Nephron progenitor cell (in vitro differentiated cells): ENCODE data around the gene ZNF785.

Experiments used
- DNase-seq: peaks from one replicate; pipeline ENCODE4 v3.0.0; 2021
- H3K27ac Mint-ChIP-seq: 2 replicates; pipeline ENCODE4 v1.8.0; 2021; ENCODE audit warnings: mild to moderate bottlenecking, moderate library complexity, mixed read lengths
- H3K27me3 Mint-ChIP-seq: 2 replicates; pipeline ENCODE4 v1.8.0; 2021; ENCODE audit warnings: mild to moderate bottlenecking, low read depth, mixed read lengths; ENCODE audit not compliant: poor library complexity
- H3K36me3 Mint-ChIP-seq: 2 replicates; pipeline ENCODE4 v1.8.0; 2021; ENCODE audit warnings: low read depth, mixed read lengths
- H3K4me1 Mint-ChIP-seq: 2 replicates; pipeline ENCODE4 v1.8.0; 2021; ENCODE audit warnings: mixed read lengths
- H3K4me3 Mint-ChIP-seq: 2 replicates; pipeline ENCODE4 v1.8.0; 2021; ENCODE audit warnings: mild to moderate bottlenecking, moderate library complexity, mixed read lengths
- H3K9me3 Mint-ChIP-seq: 2 replicates; pipeline ENCODE4 v1.8.0; 2021; ENCODE audit warnings: mild to moderate bottlenecking, moderate library complexity, mixed read lengths
- CTCF ChIP-seq: fragments of 200-600 bp; sonication (generic); IDR thresholded peaks from 2 replicates; pipeline ENCODE4 v1.5.0; 2021; ENCODE audit warnings: antibody characterized with exemption

Gene ZNF785

GRCh38 chr16:30571445-30572322 is 13.8 kb downstream of the ZNF785 start, which contains the start of gene ZNF688:
Gene ZNF688, minus strand, starts transcription at chr16:30571714. Its CDS starts 85 bp downstream, at chr16:30571629.
- peak within 1 kb of the TSS; percentile 95 for H3K27ac Mint-ChIP-seq
- DNase-seq, result peak; percentile 84
- peaks cover 23% of the 10 kb centered on the region for H3K4me1 Mint-ChIP-seq
- H3K27me3 Mint-ChIP-seq, result peaks cover 12% of the 10 kb centered on the region
- TF ChIP-seq CTCF, result no peak
- H3K36me3 Mint-ChIP-seq, result peaks cover 6% of the 10 kb centered on the region
- H3K4me3 Mint-ChIP-seq, result peak within 1 kb of the TSS; percentile 92
- H3K9me3 Mint-ChIP-seq, result no peaks in the 10 kb centered on the region

DNA sequence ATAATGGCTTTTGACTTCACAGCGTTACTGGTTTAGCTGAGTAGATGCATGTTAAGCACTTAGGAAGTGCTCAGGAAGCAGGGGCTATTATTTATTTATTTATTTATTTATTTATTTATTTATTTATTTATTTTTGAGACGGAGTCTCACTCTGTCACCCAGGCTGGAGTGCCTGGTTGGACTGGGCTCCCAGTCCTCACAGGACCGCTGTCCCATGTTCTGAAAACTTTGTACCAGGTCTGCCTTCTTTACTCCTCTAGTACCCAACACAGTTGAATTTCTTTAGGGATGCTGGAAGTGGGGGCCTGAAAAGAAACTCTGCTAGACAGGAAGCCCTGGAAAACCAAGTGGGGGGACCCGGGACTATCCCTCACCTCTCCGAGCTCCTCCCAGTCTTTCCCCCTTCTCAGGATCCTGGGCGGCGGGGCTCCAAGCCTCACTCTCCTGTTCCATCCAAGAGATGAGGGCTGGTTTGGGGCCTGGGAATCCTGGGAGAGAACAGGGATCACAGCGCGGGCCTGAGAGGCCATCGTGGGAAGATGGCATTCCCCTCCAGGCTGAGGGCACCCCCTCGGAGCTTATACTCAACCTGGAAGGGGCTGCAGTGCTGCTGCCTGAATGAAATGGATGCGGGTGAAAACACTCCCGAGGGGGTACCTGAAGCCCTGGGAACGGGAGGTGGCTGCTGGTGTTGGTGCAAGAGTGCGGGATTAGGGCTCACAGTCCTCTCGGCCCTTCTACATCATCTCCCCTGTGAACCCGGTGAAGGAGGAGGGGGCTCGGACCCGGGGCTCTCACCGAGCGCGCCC is 14.7 kb downstream of the ZNF785 start:
- no peak for TF ChIP-seq CTCF
- peaks cover 30% of the 10 kb centered on the region for H3K4me1 Mint-ChIP-seq
- H3K27me3 Mint-ChIP-seq, result peaks cover 15% of the 10 kb centered on the region
- H3K27ac Mint-ChIP-seq, result peak overlapping the region; percentile 95
- no peaks in the 10 kb centered on the region for H3K9me3 Mint-ChIP-seq
- H3K4me3 Mint-ChIP-seq, result peak overlapping the region; percentile 91
- peaks cover 6% of the 10 kb centered on the region for H3K36me3 Mint-ChIP-seq
- DNase-seq, result peak; percentile 29

DNA sequence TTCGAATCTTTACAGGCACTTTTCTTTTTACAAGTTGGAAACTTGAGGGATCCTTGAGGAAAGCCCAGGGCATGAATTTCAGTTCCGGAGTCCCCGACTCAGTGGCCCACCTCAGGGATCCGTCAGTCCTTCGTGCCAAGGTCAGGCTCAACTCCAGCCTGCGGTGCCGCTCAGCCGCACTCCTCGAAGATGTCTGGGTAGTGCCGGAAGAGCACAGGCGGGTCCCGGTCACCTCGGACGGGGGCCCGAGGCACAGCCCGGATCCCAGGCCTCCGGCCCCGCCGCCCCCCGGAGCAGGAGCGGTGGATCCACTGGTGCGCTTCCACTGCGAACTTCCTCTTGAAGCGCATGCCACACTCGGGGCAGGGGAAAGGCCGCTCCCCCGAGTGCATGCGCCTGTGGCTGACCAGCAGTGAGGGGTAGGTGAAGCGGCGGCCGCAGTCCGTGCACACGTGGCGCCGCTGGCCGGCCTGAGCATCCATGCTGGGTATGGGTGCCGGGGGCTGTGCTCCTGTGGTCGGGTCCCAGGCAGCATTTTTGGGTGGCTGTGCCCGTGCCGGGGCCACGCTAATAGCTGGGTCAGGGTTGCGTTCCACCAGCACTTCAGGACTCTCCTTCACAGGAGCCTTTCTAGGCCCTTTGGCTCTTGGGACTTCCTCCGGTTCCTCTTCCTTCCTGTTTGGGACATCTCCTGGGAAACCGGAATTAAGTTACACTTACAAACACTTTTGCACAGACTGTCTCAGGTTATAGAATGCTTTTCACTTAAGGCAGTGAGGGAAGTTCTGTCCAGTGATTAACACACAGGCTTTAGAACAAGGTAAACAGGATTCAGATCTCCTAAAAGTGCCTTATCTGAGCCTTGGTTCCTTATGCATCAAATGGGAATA is 15.5 kb downstream of the ZNF785 start:
- H3K27ac Mint-ChIP-seq, result peak overlapping the region; percentile 78
- peak overlapping the region; percentile 91 for H3K4me3 Mint-ChIP-seq
- H3K9me3 Mint-ChIP-seq, result no peaks in the 10 kb centered on the region
- DNase-seq, result no peak
- H3K4me1 Mint-ChIP-seq, result peaks cover 34% of the 10 kb centered on the region
- no peak for TF ChIP-seq CTCF
- H3K36me3 Mint-ChIP-seq, result peaks cover 5% of the 10 kb centered on the region
- peaks cover 18% of the 10 kb centered on the region for H3K27me3 Mint-ChIP-seq

- peaks cover 37% of the 10 kb centered on the region for H3K4me1 Mint-ChIP-seq
- no peak for TF ChIP-seq CTCF
- H3K27me3 Mint-ChIP-seq, result peaks cover 18% of the 10 kb centered on the region
- H3K27ac Mint-ChIP-seq, result no peak overlapping the region
- no peaks in the 10 kb centered on the region for H3K36me3 Mint-ChIP-seq
- no peak overlapping the region for H3K4me3 Mint-ChIP-seq
- no peak for DNase-seq
- no peaks in the 10 kb centered on the region for H3K9me3 Mint-ChIP-seq
Observed at GRCh38 chr16:30569281-30569680, 16.2 kb downstream of the ZNF785 start.

- H3K4me3 Mint-ChIP-seq, result no peak overlapping the region
- no peak overlapping the region for H3K27ac Mint-ChIP-seq
- peaks cover 15% of the 10 kb centered on the region for H3K27me3 Mint-ChIP-seq
- no peaks in the 10 kb centered on the region for H3K36me3 Mint-ChIP-seq
- DNase-seq, result no peak
- H3K4me1 Mint-ChIP-seq, result peaks cover 38% of the 10 kb centered on the region
- H3K9me3 Mint-ChIP-seq, result no peaks in the 10 kb centered on the region
- no peak for TF ChIP-seq CTCF
Observed at GRCh38 chr16:30567991-30568638, 17.4 kb downstream of the ZNF785 start.
